Glutamatergic neuron (in vitro differentiated cells): Measurements from ENCODE around the gene BTBD9. TPM values are rescaled to one million over a fixed set of nuclear protein-coding genes. Genes with fewer than 3 reads are reported as not detected.

Experiments
- DNase-seq: peaks from one replicate; pipeline ENCODE4 v3.0.0; 2022
- H3K27ac Mint-ChIP-seq: one replicate; pipeline ENCODE4 v1.8.0; 2020; ENCODE audit warnings: mild to moderate bottlenecking, mixed read lengths, inconsistent platforms; ENCODE audit not compliant: unreplicated experiment
- H3K27me3 Mint-ChIP-seq: one replicate; pipeline ENCODE4 v1.8.0; 2020; ENCODE audit warnings: mild to moderate bottlenecking, moderate library complexity, mixed read lengths, inconsistent platforms; ENCODE audit not compliant: unreplicated experiment
- H3K36me3 Mint-ChIP-seq: one replicate; pipeline ENCODE4 v1.8.0; 2020; ENCODE audit warnings: mild to moderate bottlenecking, mixed read lengths, inconsistent platforms; ENCODE audit not compliant: unreplicated experiment
- H3K4me1 Mint-ChIP-seq: one replicate; pipeline ENCODE4 v1.8.0; 2020; ENCODE audit warnings: mild to moderate bottlenecking, low read depth, mixed read lengths, inconsistent platforms; ENCODE audit not compliant: unreplicated experiment
- H3K4me3 Mint-ChIP-seq: one replicate; pipeline ENCODE4 v1.8.0; 2020; ENCODE audit warnings: mild to moderate bottlenecking, mixed read lengths, inconsistent platforms; ENCODE audit not compliant: unreplicated experiment
- H3K9me3 Mint-ChIP-seq: one replicate; pipeline ENCODE4 v1.8.0; 2020; ENCODE audit warnings: mild to moderate bottlenecking, moderate library complexity, mixed read lengths, inconsistent platforms; ENCODE audit not compliant: unreplicated experiment
- CTCF ChIP-seq: fragments of 200-600 bp; sonication (generic); IDR thresholded peaks from one replicate; pipeline ENCODE4 v1.5.0; 2021; ENCODE audit not compliant: partially characterized antibody, unreplicated experiment
- total RNA-seq: library from RNA; stranded (reverse); fragmentation: NEBNext Ultra II Directional; extraction: Animal tissue kit (Norgen Biotek cat#: 25700); gene quantifications from one replicate; pipeline ENCODE4 v1.2.1, GENCODE V29; 2021; ENCODE audit not compliant: unreplicated experiment

BTBD9 gene
- total RNA-seq, 1 donor from 2014 or later, result 18.8 TPM

- Mint-ChIP-seq H3K36me3 (no peaks in the 10 kb centered on the region), H3K4me3 (no peak overlapping the region), H3K4me1 (peaks cover 24% of the 10 kb centered on the region), H3K27me3 (no peaks in the 10 kb centered on the region), H3K9me3 (no peaks in the 10 kb centered on the region), H3K27ac (no peak overlapping the region)
- DNase-seq, result no peak
- no peak for TF ChIP-seq CTCF
Observed at GRCh38 chr6:38239719-38240451, 399.8 kb downstream of the BTBD9 start.

- Mint-ChIP-seq H3K36me3 (no peaks in the 10 kb centered on the region), H3K27ac (no peak overlapping the region), H3K4me1 (peaks cover 31% of the 10 kb centered on the region), H3K9me3 (no peaks in the 10 kb centered on the region), H3K4me3 (no peak overlapping the region), H3K27me3 (no peaks in the 10 kb centered on the region)
- TF ChIP-seq CTCF, result no peak
- DNase-seq, result no peak
Observed at GRCh38 chr6:38236631-38237030, 403.1 kb downstream of the BTBD9 start.

- Mint-ChIP-seq H3K4me1 (peaks cover 26% of the 10 kb centered on the region), H3K27ac (peak overlapping the region; percentile 48), H3K4me3 (peak overlapping the region; percentile 13), H3K9me3 (no peaks in the 10 kb centered on the region), H3K27me3 (no peaks in the 10 kb centered on the region), H3K36me3 (no peaks in the 10 kb centered on the region)
- no peak for DNase-seq
- TF ChIP-seq CTCF, result no peak
Observed at GRCh38 chr6:38234934-38235682, 404.6 kb downstream of the BTBD9 start.

- no peak overlapping the region for H3K4me3 Mint-ChIP-seq
- peaks cover 30% of the 10 kb centered on the region for H3K4me1 Mint-ChIP-seq
- H3K27me3 Mint-ChIP-seq, result no peaks in the 10 kb centered on the region
- TF ChIP-seq CTCF, result no peak
- no peak for DNase-seq
- H3K9me3 Mint-ChIP-seq, result no peaks in the 10 kb centered on the region
- no peak overlapping the region for H3K27ac Mint-ChIP-seq
- H3K36me3 Mint-ChIP-seq, result no peaks in the 10 kb centered on the region
Observed at GRCh38 chr6:38234141-38234540, 405.6 kb downstream of the BTBD9 start.
